MM.1S (cell line): ENCODE measurements around the gene SNX9.

ENCODE experiments used
- CTCF ChIP-seq: fragments of 300-600 bp; sonication (generic); IDR thresholded peaks from 2 replicates; pipeline ENCODE4 v1.5.1; 2016; ENCODE audit warnings: antibody characterized with exemption, low read length, mixed read lengths
- EZH2 ChIP-seq: fragments of 300-600 bp; sonication (generic); optimal IDR thresholded peaks from 2 replicates; pipeline ENCODE3; 2017; ENCODE audit warnings: low read depth, mild to moderate bottlenecking, antibody characterized with exemption, low read length, mixed read lengths

GRCh38 chr6:157908369-157909281 is 85.6 kb downstream of the SNX9 start:
- TF ChIP-seq CTCF = no peak
- TF ChIP-seq EZH2 = no peak
